Epithelial cell of esophagus (primary cell): ENCODE data around the gene RSPO4.

Experiments
- DNase-seq: peaks from one replicate; pipeline ENCODE4 v3.0.0; 2010; ENCODE audit warnings: low read depth
- H3K4me3 ChIP-seq: 2 replicates; pipeline ENCODE4 v1.5.1; 2011; ENCODE audit warnings: mild to moderate bottlenecking, low read length, control low read depth
- CTCF ChIP-seq: IDR thresholded peaks from 2 replicates; pipeline ENCODE4 v1.5.1; 2011; ENCODE audit warnings: low read depth, mild to moderate bottlenecking, low read length, control low read depth, inconsistent platforms; ENCODE audit not compliant: insufficient read depth; ENCODE audit errors: missing control alignments

RSPO4 gene

GRCh38 chr20:962683-963082, 39.4 kb downstream of the RSPO4 start:
- no peak for TF ChIP-seq CTCF
- no peak overlapping the region for H3K4me3 ChIP-seq

GRCh38 chr20:962223-962622, 39.9 kb downstream of the RSPO4 start:
- DNase-seq = no peak
- TF ChIP-seq CTCF = no peak
- H3K4me3 ChIP-seq = no peak overlapping the region

More at GRCh38 chr20:962683-963082, 39.4 kb downstream of the RSPO4 start:
- DNase-seq = no peak

GRCh38 chr20:961768-962167, 40.3 kb downstream of the RSPO4 start:
- DNase-seq = no peak
- no peak for TF ChIP-seq CTCF
- H3K4me3 ChIP-seq = no peak overlapping the region

- no peak for DNase-seq
- no peak for TF ChIP-seq CTCF
- H3K4me3 ChIP-seq = no peak overlapping the region
Measured at GRCh38 chr20:959996-960615, 42.0 kb downstream of the RSPO4 start.

- no peak for TF ChIP-seq CTCF
- DNase-seq = no peak
- no peak overlapping the region for H3K4me3 ChIP-seq
Measured at GRCh38 chr20:958936-959815, 42.9 kb downstream of the RSPO4 start.

- DNase-seq = no peak
- no peak overlapping the region for H3K4me3 ChIP-seq
- peak; percentile 12 for TF ChIP-seq CTCF
Measured at GRCh38 chr20:957544-957943, 44.6 kb downstream of the RSPO4 start.

- peak; percentile 99 for TF ChIP-seq CTCF
- peak; percentile 61 for DNase-seq
- no peak overlapping the region for H3K4me3 ChIP-seq
Measured at GRCh38 chr20:956330-956951, 45.7 kb downstream of the RSPO4 start.
